GM19467 (cell line): ENCODE data around the gene GARIN5B.

ENCODE experiments used
- ATAC-seq: cut with Tn5 transposase; IDR thresholded peaks from one replicate; pipeline ENCODE4 v1.9.1; 2021; ENCODE audit warnings: mild to moderate bottlenecking, moderate library complexity; ENCODE audit not compliant: unreplicated experiment

GARIN5B gene

GRCh38 chr19:55389386-55390317, 26.6 kb upstream of the GARIN5B start:
- no peak for ATAC-seq

DNA sequence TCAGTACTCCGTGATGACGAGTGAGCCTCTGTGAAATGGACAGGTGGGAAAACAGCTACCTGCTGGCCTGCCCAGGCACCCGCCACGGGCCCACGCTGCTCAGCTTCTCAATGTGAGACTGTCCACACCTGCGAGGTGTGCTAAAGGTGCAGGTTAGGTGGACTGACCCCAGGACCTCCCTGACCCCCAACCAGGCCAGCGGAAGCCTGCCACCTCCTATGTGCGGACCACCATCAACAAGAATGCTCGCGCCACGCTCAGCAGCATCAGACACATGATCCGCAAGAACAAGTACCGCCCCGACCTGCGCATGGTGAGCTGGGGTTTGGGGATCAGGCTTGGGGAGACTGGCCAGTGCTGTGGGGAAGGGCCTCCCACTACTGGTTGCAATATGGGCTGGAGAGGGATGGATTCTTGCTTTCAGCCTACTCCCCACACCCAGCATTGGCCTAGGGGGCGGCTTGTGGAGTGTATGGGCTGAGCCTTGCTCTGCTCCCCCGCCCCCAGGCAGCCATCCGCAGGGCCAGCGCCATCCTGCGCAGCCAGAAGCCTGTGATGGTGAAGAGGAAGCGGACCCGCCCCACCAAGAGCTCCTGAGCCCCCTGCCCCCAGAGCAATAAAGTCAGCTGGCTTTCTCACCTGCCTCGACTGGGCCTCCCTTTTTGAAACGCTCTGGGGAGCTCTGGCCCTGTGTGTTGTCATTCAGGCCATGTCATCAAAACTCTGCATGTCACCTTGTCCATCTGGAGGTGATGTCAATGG, 24.9 kb upstream of the GARIN5B start:
- ATAC-seq = no peak

DNA sequence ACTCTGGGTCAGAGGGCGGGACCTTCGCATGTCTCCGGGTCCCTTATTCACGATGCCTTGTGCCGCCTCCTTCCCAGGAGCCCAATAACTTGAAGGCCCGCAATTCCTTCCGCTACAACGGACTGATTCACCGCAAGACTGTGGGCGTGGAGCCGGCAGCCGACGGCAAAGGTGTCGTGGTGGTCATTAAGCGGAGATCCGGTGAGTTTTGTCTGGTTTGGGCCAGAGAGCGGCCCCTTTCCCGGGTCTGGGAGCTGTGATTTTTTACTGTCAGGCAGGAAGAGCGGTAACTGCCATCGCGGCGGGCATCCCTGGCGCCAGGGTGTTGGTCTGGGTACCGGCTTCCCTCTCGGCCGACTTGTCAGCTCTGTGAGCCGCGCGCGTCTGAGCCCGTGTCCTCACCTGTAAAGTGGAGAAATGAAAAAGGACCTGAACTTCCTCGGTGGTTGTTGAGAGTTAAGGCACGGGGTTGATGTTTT, 23.5 kb upstream of the GARIN5B start:
- ATAC-seq = no peak

DNA sequence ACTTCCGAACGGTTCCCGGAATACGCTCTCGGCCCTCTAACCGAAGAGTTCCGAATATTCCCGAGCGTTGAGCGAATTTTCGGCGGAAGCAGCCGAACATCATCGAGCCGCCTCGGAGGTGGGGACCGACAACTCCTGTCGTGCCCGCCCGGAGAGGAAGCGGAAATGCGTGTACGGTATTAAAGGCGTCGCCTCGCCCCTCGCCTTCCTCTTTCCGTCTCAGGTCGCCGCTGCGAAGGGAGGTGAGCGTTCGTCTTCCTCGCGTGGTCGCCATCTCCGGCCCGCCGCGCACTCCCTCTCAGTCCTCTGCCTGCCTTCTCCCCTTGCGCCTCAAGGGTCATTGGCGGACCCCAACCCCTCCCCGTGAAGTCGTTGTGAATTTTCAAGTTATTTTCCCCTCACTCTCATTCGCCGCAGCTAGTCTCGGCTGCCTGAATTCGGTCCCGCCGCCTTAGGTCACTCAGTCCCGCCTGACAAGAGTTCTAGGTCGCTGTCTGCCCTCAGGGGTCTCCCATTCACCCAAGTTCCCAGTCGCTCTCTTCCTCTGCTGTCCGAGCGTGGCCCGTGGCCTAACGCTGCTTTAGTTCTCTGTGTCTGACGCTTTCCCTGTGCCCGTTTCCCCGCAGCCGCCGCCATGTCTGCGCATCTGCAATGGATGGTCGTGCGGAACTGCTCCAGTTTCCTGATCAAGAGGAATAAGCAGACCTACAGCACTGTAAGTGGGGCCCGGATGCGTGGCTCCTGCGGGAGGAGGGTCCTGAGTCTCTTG, 22.8 kb upstream of the GARIN5B start, which contains the start of gene RPL28:
TSS of gene RPL28 (plus strand) at position 209 of the 769 bp plus-strand sequence. CDS start at position 635, 426 bp downstream.
- peak; percentile 68 for ATAC-seq

GRCh38 chr19:55384920-55385723, 22.1 kb upstream of the GARIN5B start:
- peak; percentile 50 for ATAC-seq

DNA sequence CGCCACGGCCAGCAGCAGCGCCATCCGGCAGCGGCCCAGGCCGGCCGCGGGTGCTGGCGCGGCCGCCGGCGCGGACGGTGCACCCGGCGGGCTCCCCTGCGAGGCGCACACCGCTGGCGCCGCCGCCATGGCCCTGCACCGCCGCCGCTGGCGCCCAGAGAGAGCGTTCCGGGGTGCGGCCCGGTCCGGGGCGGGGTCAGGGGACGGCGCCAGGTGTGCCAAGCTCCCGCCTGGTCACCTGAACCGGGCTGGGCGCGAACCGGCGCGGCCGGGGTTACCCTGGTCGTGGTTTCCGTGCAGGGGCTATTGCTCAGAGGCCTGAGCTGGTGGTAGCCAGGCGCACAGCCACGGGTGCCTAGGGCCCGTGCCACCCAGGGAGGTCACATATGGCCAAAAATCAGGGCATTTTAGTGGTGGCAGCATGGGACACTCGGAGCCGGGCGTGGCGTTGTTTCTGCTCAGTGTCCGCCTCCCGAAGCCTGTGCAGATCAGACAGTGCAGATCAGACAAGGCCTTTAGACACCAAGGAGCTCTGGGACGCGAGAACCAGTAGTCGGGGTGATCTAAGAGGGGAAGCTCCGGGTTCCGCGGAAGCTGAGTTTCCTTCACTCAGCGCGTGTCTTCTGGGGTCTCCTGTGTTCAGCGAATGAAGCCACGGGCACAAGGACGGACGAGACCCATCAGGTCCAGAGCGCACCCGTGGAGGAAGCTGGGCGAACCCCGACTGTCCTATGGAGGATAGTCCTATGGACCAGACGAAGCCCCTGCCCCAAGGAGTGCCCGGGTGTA, 21.3 kb upstream of the GARIN5B start, which contains the start of gene TMEM238:
TSS of gene TMEM238 (minus strand) at position 162 of the 789 bp plus-strand sequence. CDS start at position 129, 33 bp downstream.
- no peak for ATAC-seq

DNA sequence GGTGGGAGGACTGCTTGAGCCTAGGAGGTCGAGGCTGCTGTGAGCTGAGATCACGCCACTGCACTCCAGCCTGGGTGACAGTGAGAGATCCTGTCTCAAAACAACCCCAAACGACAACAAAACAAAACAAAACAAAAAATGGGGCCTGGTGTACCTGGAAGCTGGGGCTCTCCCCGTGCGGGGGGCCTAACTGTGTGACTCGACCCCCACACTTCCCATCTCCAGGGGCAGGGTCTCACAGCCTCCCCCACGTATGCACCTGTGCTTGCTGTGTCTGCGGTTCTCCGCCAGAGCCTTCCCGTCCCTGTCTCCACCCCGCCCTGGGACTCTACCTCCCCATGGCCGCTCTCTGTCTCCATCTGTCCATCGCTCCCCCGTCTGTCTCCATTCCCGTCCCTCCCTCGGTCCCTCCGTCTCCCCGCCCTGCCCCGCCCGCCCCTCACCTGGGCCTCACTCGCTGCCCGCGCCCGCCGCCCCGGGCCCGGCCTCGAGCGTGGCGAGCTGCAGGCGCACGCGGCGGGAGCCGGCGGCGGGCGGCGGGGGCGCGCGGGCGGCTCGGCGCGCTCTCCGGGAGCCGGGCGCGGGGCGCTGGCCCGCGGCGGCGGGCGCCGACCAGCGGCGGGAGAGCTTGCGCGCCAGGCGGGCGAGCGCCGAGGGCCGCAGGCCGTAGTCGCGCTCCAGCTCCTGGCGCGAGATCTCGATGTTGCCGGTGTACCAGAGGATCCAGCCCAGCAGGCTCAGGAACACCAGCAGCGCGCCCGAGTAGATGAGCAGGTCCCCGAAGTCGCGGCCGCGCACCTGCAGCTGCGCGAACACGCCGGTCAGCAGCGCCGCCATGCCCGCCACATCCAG, 20.4 kb upstream of the GARIN5B start:
- no peak for ATAC-seq

GRCh38 chr19:55382522-55383054, 19.5 kb upstream of the GARIN5B start:
- ATAC-seq = no peak

GRCh38 chr19:55382013-55382412, 19.0 kb upstream of the GARIN5B start:
- ATAC-seq = no peak

DNA sequence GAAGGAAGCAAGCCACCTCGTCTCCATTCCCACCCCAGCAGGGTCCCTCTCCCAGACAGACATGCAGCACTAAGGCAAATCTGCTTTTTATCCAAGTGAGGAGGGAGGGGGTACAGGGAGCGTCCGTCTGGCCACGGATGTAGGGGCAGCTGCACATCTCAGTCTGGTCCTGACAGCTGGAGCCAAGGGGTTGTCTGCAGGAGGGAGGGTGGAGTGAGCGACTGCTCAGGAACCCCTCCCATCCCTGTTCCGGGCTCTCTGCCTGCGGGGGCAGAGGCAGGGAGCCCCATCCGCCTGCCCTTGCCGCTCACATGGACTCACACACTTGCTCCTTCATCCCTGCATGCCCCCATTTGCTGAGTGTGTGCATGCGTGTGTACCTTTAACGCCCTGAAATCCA, 16.1 kb upstream of the GARIN5B start:
- no peak for ATAC-seq

- ATAC-seq = no peak
These were observed 14.5 kb upstream of the GARIN5B start for GRCh38 chr19:55377356-55378131.

GRCh38 chr19:55376241-55376933, 13.3 kb upstream of the GARIN5B start, which contains the start of gene TMEM190:
TSS of gene TMEM190 (plus strand) at chr19:55376826. CDS start at chr19:55376854, 28 bp downstream.
- no peak for ATAC-seq

- ATAC-seq = no peak
These were observed 11.1 kb upstream of the GARIN5B start for GRCh38 chr19:55373993-55374757.

- ATAC-seq = no peak
These were observed 10.4 kb upstream of the GARIN5B start for GRCh38 chr19:55373306-55373992.
